Heart left ventricle (tissue), 16 donors: ENCODE measurements around the gene SRSF11. TPM values are rescaled to one million over a fixed set of nuclear protein-coding genes. Genes with fewer than 3 reads are reported as not detected.
"Not testable (repeated sequence)": the region's sequence is repeated elsewhere in the genome, so short reads cannot be mapped to it uniquely, and the experiment has no call there.

Experiments
- ATAC-seq, 4 donors: fragments of 200-7000 bp; cut with Tn5 transposase; one replicate each; pipeline ENCODE4 v1.9.1; 2020 to 2022; ENCODE audit warnings: moderate library complexity in 4 of 4, mild to moderate bottlenecking in 3 of 4, moderate number of reproducible peaks in 1 of 4
- DNase-seq, 5 donors: peaks; one replicate each; pipeline ENCODE4 v3.0.0-alpha.2; 2020
- H3K27ac ChIP-seq, 12 donors: fragments of 200-600 bp; sonication (generic) in 4 of 12; one replicate each; pipeline versions ENCODE4 v1.5.0 to v1.8.0; 2016 to 2022; ENCODE audit warnings: mild to moderate bottlenecking in 2 of 12
- H3K27me3 ChIP-seq, 9 donors: fragments of 200-600 bp; sonication (generic) in 2 of 9; one replicate each; pipeline versions ENCODE4 v1.5.1 to v1.8.0; 2016 to 2022; ENCODE audit warnings: mild to moderate bottlenecking in 3 of 9
- H3K36me3 ChIP-seq, 9 donors: fragments of 200-600 bp; sonication (generic) in 2 of 9; one replicate each; pipeline versions ENCODE4 v1.5.0 to v1.8.0; 2018 to 2022; ENCODE audit warnings: mild to moderate bottlenecking in 2 of 9
- H3K4me1 ChIP-seq, 12 donors: fragments of 200-600 bp; sonication (generic) in 4 of 12; one replicate each; pipeline versions ENCODE4 v1.5.0 to v1.8.0; 2016 to 2022; ENCODE audit warnings: mild to moderate bottlenecking in 3 of 12
- H3K4me3 ChIP-seq, 12 donors: fragments of 200-600 bp; sonication (generic) in 4 of 12; one replicate each; pipeline versions ENCODE4 v1.5.0 to v1.8.0; 2017 to 2022; ENCODE audit warnings: mild to moderate bottlenecking in 9 of 12, moderate library complexity in 4 of 12
- H3K9me3 ChIP-seq, 12 donors: fragments of 200-600 bp; sonication (generic) in 4 of 12; one replicate each; pipeline versions ENCODE4 v1.5.0 to v1.8.0; 2016 to 2022; ENCODE audit warnings: mild to moderate bottlenecking in 1 of 12
- POLR2A ChIP-seq, 2 donors: fragments of 450-650 bp; IDR thresholded peaks; one replicate each; pipeline ENCODE4 v1.6.1; 2017; ENCODE audit warnings: antibody characterized with exemption in 2 of 2, mild to moderate bottlenecking in 2 of 2, moderate library complexity in 2 of 2
- WGBS, 4 donors: extraction: QIAGEN DNeasy Blood & Tissue Kit in 2 of 4; methylation state at CpG; one replicate each; pipeline versions ENCODE4 v1.1.5 to v1.1.7; 2013 to 2018; 5-methylcytosine and 5-hydroxymethylcytosine counted together
- intact Hi-C, 10 donors: fragments of 100-400 bp; cut with DNase I; formaldehyde crosslinking; loops; one replicate each; pipeline versions ENCODE4 v1.11.1 to v1.14.2; 2022
- long read RNA-seq, 3 donors: library from polyadenylated mRNA; unstranded; transcript quantifications; one replicate each; pipeline ENCODE4 v2.0.0, GENCODE V29; 2020 to 2021
- polyA plus RNA-seq, 2 donors: library from polyadenylated mRNA; stranded (reverse); fragments of 200-250 nt; gene quantifications; one replicate each; pipeline ENCODE4 v1.2.3, GENCODE V29; 2013
- total RNA-seq, 9 donors: library from RNA; depleted of rRNA in 2 of 9; stranded (reverse); fragments of >200 nt in 2 of 9; fragmentation: NEBNext Ultra II Directional in 3 of 9; extraction: Animal tissue kit (Norgen Biotek cat#: 25700) in 3 of 9; gene quantifications; one replicate each; pipeline versions ENCODE4 v1.1.0 to v1.2.4, GENCODE V29; 2016 to 2023
- TF ChIP-seq, protein P1 (sequence below), 12 donors: fragments of 200-600 bp; sonication (generic) in 4 of 12; IDR thresholded peaks; one replicate each; pipeline versions ENCODE4 v1.5.0 to v1.8.0; 2018 to 2022; ENCODE audit warnings: antibody characterized with exemption in 12 of 12, mild to moderate bottlenecking in 5 of 12
- donor health status: ischemic (EF 13 %, LVEDD 7.1; RV severe dilation, severe dysfunction).
- donor health status: healthy with polysubstance abuse.
- donor health status: DM: no; HTN: yes; CAD: no.
- donor health status: DM: no; HTN: no; CAD: no.
- donor health status: ischemic (EF 25% LVEDD 6.9; RV normal size, moderate dysfunction).
- donor health status: ischemic (EF 25% LVEDD 5.7; RV mildly dilated, moderate dysfunction).
- donor health status: healthy.
- donor health status: DM: yes; HTN: yes; CAD: no.
- donor health status: ischemic (EF 35%, LVEDD 5.7; RV mildly dilated, moderate dysfunction).
- donor health status: nonischemic (EF 11% LVEDD 7.7; RV severe dilation, severe dysfunction).
- donor health status: DM: yes; HTN: yes; CAD: no.
- donor health status: PGD.
- donor health status: ischemic (EF 29% LVEDD 5.4; RV normal size, mild dysfunction).
- donor health status: nonischemic (EF 23%, LVEDD 6.1; RV moderate dilation, normal function).

SRSF11 gene, protein sequence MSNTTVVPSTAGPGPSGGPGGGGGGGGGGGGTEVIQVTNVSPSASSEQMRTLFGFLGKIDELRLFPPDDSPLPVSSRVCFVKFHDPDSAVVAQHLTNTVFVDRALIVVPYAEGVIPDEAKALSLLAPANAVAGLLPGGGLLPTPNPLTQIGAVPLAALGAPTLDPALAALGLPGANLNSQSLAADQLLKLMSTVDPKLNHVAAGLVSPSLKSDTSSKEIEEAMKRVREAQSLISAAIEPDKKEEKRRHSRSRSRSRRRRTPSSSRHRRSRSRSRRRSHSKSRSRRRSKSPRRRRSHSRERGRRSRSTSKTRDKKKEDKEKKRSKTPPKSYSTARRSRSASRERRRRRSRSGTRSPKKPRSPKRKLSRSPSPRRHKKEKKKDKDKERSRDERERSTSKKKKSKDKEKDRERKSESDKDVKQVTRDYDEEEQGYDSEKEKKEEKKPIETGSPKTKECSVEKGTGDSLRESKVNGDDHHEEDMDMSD
- total RNA-seq (10 to 100 TPM; 27.9 to 73.2 (median 53.6) TPM), polyA plus RNA-seq (10 to 100 TPM; 46.3 to 57.0 TPM)
- long read RNA-seq, donor 1, transcript SRSF11-203 (13 exons, 2,385 nt) = major isoform, 5 of 50 reads
- long read RNA-seq, donor 1, partial matches to known transcripts = 27 of 50 reads
- long read RNA-seq, donor 1, other reads (novel, unspliced or antisense) = 16 of 50 reads
- long read RNA-seq, donor 2, partial matches to known transcripts = 66 of 93 reads
- long read RNA-seq, donor 2, other reads (novel, unspliced or antisense) = 21 of 93 reads
- long read RNA-seq, donor 3, partial matches to known transcripts = 23 of 45 reads
- long read RNA-seq, donor 3, other reads (novel, unspliced or antisense) = 18 of 45 reads

DNA sequence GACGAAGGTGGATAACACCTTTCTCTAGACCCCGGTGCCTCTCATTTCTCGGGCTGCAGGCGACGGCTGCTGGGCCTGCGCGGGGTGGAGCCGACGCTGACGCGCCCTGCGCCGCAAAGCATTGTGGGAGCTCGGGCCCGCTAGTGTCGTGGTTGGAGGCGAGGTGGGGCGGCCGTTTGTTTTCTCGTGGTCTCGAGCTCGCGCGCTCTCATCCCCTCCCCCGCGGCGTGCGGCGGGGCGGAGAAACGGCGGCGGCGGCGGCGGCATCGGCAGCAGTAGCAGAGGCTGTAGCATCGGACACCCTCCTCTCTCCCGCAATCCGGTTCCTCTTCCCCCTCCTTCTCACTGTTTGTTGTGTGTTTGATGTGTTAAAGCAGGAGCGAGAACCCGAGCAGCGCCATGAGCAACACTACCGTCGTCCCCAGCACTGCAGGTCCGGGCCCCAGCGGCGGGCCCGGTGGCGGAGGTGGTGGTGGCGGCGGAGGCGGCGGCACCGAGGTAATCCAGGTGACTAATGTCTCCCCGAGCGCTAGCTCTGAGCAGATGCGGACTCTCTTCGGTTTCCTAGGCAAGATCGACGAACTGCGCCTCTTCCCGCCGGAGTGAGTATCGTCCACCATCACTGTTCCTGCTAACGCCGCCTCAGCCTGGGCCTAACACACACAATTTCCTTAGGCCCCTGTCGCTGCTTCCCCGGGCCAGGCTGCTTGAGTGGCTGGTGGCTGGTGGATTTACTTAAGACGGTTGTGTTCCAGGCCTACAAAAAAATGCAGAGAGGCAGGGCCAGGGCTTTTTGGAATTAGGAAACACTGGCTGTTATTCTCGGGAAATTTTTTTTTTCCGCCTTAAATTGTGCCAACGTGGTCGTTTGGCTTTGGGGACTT is at the start of gene SRSF11:
SRSF11 (plus strand) TSS at position 143 of the 884 bp plus-strand sequence; CDS start at position 400, 257 bp downstream.
- intact Hi-C loops = loop anchor here in 6 of 10 donors (1.0 to 10.0 kb wide), 6 partner anchors 16 to 193 kb away; partner anchors contain the start of genes ANKRD13C (in 5 of the 6), CTH (in 3 of the 6) and LRRC40 (in 3 of the 6)
- peaks cover 0 to 45% (median 35%) of the 10 kb centered on the region in 9 donors for H3K36me3 ChIP-seq
- peak; percentile 98 to 100 (median 100) for ATAC-seq
- TF ChIP-seq, protein P1, sequence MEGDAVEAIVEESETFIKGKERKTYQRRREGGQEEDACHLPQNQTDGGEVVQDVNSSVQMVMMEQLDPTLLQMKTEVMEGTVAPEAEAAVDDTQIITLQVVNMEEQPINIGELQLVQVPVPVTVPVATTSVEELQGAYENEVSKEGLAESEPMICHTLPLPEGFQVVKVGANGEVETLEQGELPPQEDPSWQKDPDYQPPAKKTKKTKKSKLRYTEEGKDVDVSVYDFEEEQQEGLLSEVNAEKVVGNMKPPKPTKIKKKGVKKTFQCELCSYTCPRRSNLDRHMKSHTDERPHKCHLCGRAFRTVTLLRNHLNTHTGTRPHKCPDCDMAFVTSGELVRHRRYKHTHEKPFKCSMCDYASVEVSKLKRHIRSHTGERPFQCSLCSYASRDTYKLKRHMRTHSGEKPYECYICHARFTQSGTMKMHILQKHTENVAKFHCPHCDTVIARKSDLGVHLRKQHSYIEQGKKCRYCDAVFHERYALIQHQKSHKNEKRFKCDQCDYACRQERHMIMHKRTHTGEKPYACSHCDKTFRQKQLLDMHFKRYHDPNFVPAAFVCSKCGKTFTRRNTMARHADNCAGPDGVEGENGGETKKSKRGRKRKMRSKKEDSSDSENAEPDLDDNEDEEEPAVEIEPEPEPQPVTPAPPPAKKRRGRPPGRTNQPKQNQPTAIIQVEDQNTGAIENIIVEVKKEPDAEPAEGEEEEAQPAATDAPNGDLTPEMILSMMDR (IDR thresholded peaks at IDR 0.05) = peak in 2 of 12 donors; percentile 14 to 38
- TF ChIP-seq POLR2A (IDR thresholded peaks at IDR 0.05) = peak in 1 of 2 donors; percentile 72
- peaks cover 0 to 56% (median 45%) of the 10 kb centered on the region in 12 donors for H3K4me1 ChIP-seq
- no peaks in the 10 kb centered on the region for H3K9me3 ChIP-seq
- peak; percentile 96 to 98 (median 97) for DNase-seq
- WGBS, 4 donors = 0% methylated on average over 64 to 74 of the region's 74 CpGs
- peak within 1 kb of the TSS; percentile 78 to 98 (median 94) for H3K27ac ChIP-seq
- H3K27me3 ChIP-seq = no peaks in the 10 kb centered on the region
- peak within 1 kb of the TSS; percentile 65 to 92 (median 83) for H3K4me3 ChIP-seq

DNA sequence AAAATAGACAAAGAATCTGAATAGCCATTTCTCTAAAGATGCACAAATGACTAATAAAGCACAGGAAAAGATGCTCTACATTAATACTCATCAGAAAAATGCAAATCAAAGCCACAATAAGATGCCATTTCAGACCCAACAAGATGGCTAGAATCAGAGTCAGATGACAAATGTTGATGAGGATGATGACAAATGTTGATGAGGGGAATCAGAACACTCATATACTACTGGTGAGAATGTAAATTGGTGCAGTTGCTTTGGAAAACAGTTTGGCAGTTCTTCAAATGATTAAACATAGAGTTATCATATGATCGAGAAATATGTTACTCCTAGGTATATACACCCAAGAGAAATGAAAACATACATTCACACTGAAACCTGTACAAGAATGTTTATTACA is 49.7 kb upstream of the SRSF11 start:
- H3K36me3 ChIP-seq = peaks cover 0 to 52% (median 36%) of the 10 kb centered on the region in 9 donors

DNA sequence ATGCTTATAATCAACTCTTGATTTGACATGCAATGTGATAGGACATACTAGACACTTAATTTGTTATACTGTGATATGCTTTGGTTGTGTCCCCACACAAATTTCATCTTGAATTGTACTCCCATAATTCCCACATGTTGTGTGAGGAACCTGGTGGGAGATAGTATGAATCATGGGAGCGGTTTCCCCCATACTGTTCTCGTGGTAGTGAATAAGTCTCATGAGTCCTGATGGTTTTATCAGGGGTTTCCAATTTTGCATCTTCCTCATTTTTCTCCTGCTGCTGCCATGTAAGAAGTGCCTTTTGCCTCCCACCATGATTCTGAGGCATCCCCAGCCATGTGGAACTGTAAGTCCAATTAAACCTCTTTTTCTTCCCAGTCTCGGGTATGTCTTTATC is 36.0 kb upstream of the SRSF11 start:
- intact Hi-C loops, H3K4me3 ChIP-seq, H3K9me3 ChIP-seq, H3K27ac ChIP-seq, DNase-seq, ATAC-seq, H3K27me3 ChIP-seq, H3K4me1 ChIP-seq: not testable (repeated sequence)
- peaks cover 0 to 60% (median 35%) of the 10 kb centered on the region in 9 donors for H3K36me3 ChIP-seq
- WGBS, 4 donors = 93 to 98% (median 96%) methylated on average over 3 of the region's 3 CpGs

More for the DNA sequence above, 49.7 kb upstream of the SRSF11 start:
- TF ChIP-seq, protein P1 (IDR thresholded peaks at IDR 0.05) = no peak
- no peak for TF ChIP-seq POLR2A (IDR thresholded peaks at IDR 0.05)
- Histone ChIP-seq H3K27me3 (no peaks in the 10 kb centered on the region), H3K4me3 (no peak overlapping the region), H3K4me1 (peaks cover 0 to 9% (median 0%) of the 10 kb centered on the region in 12 donors), H3K9me3 (no peaks in the 10 kb centered on the region), H3K27ac (no peak overlapping the region)
- intact Hi-C loops = no loop called here
- 92 to 100% (median 98%) methylated on average over 1 of the region's 1 CpG for WGBS, 4 donors
- DNase-seq (no peak), ATAC-seq (no peak)

DNA sequence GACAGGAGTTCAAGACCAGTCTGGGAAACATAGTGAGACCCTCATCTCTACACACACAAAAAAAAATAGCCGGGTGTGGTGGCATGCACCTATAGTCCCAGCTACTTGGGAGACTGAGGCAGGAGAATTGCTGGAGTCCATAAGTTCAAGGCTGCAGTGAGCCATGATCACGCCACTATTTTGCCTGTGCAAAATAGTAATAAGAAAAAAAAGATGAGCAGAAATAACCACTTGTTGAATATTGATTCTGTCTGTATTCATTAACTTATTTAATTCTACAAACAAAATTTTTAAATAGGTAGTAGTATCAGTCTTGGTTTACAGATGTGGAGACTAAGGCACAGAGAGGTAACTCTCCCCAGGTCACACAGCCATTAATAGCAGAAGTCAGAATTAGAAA is 32.7 kb upstream of the SRSF11 start:
- H3K27ac ChIP-seq = no peak overlapping the region
- ATAC-seq (no peak), DNase-seq (no peak)
- intact Hi-C loops = no loop called here
- H3K27me3 ChIP-seq = no peaks in the 10 kb centered on the region
- H3K4me3 ChIP-seq = no peak overlapping the region
- TF ChIP-seq, protein P1 (IDR thresholded peaks at IDR 0.05) = no peak
- no peak for TF ChIP-seq POLR2A (IDR thresholded peaks at IDR 0.05)
- WGBS, 4 donors = 97 to 100% (median 99%) methylated on average over 2 of the region's 2 CpGs
- peaks cover 0 to 6% (median 0%) of the 10 kb centered on the region in 12 donors for H3K9me3 ChIP-seq
- H3K4me1 ChIP-seq = no peaks in the 10 kb centered on the region
- peaks cover 0 to 34% (median 18%) of the 10 kb centered on the region in 9 donors for H3K36me3 ChIP-seq
